ENCODE results near the gene HAGHL. TPM values are rescaled to one million over a fixed set of nuclear protein-coding genes. Genes with fewer than 3 reads are reported as not detected.
"Not testable (repeated sequence)": the region's sequence is repeated elsewhere in the genome, so short reads cannot be mapped to it uniquely, and the experiment has no call there.

Gene HAGHL
- total RNA-seq, 1 donor from 2014 or later, result 20.6 TPM

DNA sequence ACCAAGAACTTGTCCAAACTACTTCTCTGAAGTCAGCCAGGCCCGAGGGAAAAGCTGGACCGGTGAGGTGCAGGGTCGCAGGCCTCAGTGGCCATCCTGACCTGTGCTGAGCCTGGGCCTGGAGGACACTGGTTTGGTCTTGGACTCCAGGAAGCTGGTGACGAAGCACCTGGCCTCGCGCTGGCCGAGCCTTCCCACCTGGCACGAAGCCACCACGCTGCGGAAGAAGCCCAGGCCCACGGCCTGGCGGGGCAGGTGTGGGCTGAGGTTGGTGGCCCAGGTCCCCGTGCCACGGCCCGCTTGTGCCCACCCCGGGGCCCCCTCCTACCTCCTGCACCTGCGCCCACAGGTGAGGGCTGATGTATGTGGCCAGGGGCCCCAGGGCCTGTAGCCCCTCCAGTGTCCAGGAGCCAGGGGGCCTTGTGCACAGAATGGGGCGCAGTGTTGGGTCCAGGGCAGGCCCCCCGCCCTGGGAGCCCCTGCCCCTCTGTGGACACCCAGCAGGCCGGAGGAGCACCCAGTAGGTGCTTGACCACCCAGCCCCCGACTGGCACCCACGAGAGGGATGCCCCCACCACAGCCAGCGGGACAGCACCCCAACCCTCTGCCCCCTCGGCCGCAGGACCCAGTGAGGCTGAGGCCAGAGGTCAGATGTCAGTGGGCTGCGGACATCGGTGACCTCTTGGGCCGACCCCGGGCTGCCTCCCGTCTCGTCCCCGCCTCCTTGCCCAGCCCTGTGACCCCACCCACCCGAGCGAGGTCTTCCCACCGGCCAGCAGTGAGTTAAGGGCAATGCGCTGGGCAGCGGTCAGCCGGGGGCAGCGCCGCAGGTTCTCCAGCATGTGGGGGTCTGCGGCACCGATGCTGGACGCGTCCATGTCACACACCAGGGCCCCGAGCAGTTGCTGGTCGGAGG, 47.4 kb downstream of the HAGHL start:
- Mint-ChIP-seq H3K4me1 (ENCODE audit: low read depth) (peaks cover 3% of the 10 kb centered on the region), H3K27me3 (ENCODE audit: low read depth) (no peaks in the 10 kb centered on the region), H3K27ac (ENCODE audit: unreplicated experiment) (no peak overlapping the region), H3K4me3 (ENCODE audit: unreplicated experiment) (no peak overlapping the region), H3K9me3 (ENCODE audit: low read depth) (no peaks in the 10 kb centered on the region), H3K36me3 (ENCODE audit: low read depth) (no peaks in the 10 kb centered on the region)
- DNase-seq (ENCODE audit: low spot score), result no peak
- TF ChIP-seq, protein P1, sequence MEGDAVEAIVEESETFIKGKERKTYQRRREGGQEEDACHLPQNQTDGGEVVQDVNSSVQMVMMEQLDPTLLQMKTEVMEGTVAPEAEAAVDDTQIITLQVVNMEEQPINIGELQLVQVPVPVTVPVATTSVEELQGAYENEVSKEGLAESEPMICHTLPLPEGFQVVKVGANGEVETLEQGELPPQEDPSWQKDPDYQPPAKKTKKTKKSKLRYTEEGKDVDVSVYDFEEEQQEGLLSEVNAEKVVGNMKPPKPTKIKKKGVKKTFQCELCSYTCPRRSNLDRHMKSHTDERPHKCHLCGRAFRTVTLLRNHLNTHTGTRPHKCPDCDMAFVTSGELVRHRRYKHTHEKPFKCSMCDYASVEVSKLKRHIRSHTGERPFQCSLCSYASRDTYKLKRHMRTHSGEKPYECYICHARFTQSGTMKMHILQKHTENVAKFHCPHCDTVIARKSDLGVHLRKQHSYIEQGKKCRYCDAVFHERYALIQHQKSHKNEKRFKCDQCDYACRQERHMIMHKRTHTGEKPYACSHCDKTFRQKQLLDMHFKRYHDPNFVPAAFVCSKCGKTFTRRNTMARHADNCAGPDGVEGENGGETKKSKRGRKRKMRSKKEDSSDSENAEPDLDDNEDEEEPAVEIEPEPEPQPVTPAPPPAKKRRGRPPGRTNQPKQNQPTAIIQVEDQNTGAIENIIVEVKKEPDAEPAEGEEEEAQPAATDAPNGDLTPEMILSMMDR (IDR thresholded peaks at IDR 0.05), result no peak

DNA sequence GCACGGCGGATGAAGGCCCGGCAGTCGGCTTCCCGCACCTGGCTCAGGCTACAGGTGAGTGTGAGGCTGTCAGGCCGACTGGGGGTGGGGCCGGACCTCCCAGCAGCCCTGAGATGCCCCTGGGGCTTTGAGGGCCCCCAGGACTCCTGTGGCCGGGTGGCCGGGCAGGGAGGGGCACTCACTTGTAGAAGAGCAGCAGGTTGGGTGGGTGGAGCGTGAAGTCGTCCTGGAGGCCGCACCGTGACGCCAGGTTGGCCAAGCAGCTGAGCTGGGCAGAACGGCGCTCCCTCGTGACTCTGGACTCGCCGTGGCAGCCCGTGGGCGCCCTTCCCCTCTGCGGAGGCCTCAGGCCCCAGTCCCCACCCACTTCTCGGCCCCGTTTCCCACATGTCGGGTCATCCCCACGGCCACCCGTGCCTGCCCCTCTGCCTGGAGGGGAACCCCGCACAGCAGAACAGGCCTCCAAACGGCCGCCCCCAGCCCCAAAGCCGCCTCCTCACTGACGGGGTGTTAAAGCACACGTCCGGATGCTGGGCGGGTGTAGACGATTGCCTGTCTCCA, 48.4 kb downstream of the HAGHL start:
- H3K9me3 Mint-ChIP-seq (ENCODE audit: low read depth), result no peaks in the 10 kb centered on the region
- no peaks in the 10 kb centered on the region for H3K36me3 Mint-ChIP-seq (ENCODE audit: low read depth)
- H3K27me3 Mint-ChIP-seq (ENCODE audit: low read depth), result no peaks in the 10 kb centered on the region
- DNase-seq (ENCODE audit: low spot score), result no peak
- no peak overlapping the region for H3K4me3 Mint-ChIP-seq (ENCODE audit: unreplicated experiment)
- H3K4me1 Mint-ChIP-seq (ENCODE audit: low read depth), result peaks cover 3% of the 10 kb centered on the region
- no peak overlapping the region for H3K27ac Mint-ChIP-seq (ENCODE audit: unreplicated experiment)
- TF ChIP-seq, protein P1 (IDR thresholded peaks at IDR 0.05), result no peak

DNA sequence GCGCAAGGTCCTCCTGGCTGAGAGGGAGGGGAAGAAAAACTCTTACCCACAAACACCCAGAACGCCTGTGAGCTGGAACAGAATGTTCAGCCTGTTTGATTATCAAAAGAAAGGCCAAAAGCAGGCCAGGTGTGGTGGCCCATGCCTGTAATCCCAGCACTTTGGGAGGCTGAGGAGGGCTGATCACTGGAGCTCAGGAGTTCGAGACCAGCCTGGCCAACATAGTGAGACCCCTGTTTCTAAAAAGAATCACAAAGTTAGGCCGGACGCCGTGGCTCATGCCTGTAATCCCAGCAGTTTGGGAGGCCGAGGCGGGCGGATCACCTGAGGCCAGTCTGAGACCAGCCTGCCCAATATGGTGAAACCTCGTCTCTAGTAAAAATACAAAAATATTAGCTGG, 49.4 kb downstream of the HAGHL start:
- not testable (repeated sequence) for H3K36me3 Mint-ChIP-seq (ENCODE audit: low read depth); H3K4me3 Mint-ChIP-seq (ENCODE audit: unreplicated experiment)

DNA sequence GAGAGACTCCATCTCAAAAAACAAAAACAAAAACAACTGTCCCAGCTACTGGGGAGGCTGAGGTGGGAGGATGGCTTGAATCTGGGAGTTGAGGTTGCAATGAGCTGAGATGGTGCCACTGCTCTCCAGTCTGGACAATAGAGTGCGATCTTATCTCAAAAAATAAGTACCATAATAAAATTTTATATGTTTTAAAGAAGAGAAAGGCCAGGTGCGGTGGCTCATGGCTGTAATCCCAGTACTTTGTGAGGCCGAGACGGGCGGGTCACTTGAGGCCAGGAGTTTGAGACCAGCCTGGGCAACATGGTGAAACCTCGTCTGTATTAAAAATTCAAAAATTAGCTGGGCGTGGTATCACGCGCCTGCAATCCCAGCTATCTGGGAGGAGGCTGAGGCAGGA, 49.9 kb downstream of the HAGHL start:
- no peaks in the 10 kb centered on the region for H3K9me3 Mint-ChIP-seq (ENCODE audit: low read depth)

More for the DNA sequence above, 49.4 kb downstream of the HAGHL start:
- not testable (repeated sequence) for H3K9me3 Mint-ChIP-seq (ENCODE audit: low read depth); DNase-seq (ENCODE audit: low spot score); H3K27ac Mint-ChIP-seq (ENCODE audit: unreplicated experiment); H3K4me1 Mint-ChIP-seq (ENCODE audit: low read depth); H3K27me3 Mint-ChIP-seq (ENCODE audit: low read depth)

DNA sequence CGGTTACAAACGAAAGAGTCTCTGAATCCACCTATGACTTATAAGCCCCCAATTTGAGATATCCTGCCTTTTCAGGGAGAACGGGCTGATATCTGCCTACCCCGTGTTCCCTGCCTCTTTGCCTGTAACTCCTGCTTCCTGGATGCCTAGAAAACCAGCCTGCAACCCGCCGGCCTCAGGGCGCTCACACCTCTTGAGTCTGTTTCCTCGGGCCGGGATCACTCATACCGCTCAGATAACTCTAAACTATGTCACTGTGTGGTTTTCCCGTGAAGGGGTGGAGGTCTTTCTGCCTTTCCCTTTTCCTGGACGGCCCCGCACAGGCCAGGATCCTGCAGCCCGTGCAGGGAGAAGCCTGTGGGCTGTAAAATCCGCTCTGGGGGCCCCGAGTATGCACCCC, 50.9 kb downstream of the HAGHL start:
- Mint-ChIP-seq H3K9me3 (ENCODE audit: low read depth) (no peaks in the 10 kb centered on the region), H3K27ac (ENCODE audit: unreplicated experiment) (no peak overlapping the region), H3K4me3 (ENCODE audit: unreplicated experiment) (no peak overlapping the region)

More for the DNA sequence above, 49.9 kb downstream of the HAGHL start:
- TF ChIP-seq, protein P1 (IDR thresholded peaks at IDR 0.05), result no peak
- Mint-ChIP-seq H3K36me3 (ENCODE audit: low read depth) (no peaks in the 10 kb centered on the region), H3K27me3 (ENCODE audit: low read depth) (no peaks in the 10 kb centered on the region), H3K4me3 (ENCODE audit: unreplicated experiment) (no peak overlapping the region), H3K27ac (ENCODE audit: unreplicated experiment) (no peak overlapping the region), H3K4me1 (ENCODE audit: low read depth) (peaks cover 3% of the 10 kb centered on the region)
- no peak for DNase-seq (ENCODE audit: low spot score)

More for the DNA sequence above, 50.9 kb downstream of the HAGHL start:
- H3K27me3 Mint-ChIP-seq (ENCODE audit: low read depth), result no peaks in the 10 kb centered on the region
- no peak for DNase-seq (ENCODE audit: low spot score)
- H3K36me3 Mint-ChIP-seq (ENCODE audit: low read depth), result no peaks in the 10 kb centered on the region
- peaks cover 3% of the 10 kb centered on the region for H3K4me1 Mint-ChIP-seq (ENCODE audit: low read depth)
- TF ChIP-seq, protein P1 (IDR thresholded peaks at IDR 0.05), result no peak
